ENCODE data around the gene SLC25A22.

SLC25A22 gene

DNA sequence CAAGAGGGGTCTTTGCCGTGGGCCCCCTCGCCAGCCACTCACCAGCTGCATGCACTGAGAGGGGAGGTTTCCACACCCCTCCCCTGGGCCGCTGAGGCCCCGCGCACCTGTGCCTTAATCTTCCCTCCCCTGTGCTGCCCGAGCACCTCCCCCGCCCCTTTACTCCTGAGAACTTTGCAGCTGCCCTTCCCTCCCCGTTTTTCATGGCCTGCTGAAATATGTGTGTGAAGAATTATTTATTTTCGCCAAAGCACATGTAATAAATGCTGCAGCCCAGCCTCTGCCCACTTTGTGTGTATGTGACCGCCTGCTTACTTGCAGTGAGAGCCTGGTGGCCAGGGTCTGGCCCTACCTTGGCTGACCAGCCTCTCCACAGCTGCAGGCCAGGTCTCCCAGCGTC, 26.9 kb upstream of the SLC25A22 start:
- peaks cover 25 to 48% of the 10 kb centered on the region in 2 experiments for H3K36me3 ChIP-seq (ENCODE audit: control insufficient read depth in 1 of 2, insufficient read depth in 2 of 2, low read depth in 1 of 2, low read length in 2 of 2)
- H3K4ac ChIP-seq (ENCODE audit: low read depth in 1 of 2, low read length in 2 of 2), result no peak overlapping the region
- H4K8ac ChIP-seq (ENCODE audit: low read length), result no peak overlapping the region
- no peak overlapping the region for H3K4me2 ChIP-seq (ENCODE audit: low read length, poor library complexity, severe bottlenecking)
- H3K27ac ChIP-seq (ENCODE audit: low read length, poor library complexity, severe bottlenecking), result no peak overlapping the region
- H2BK12ac ChIP-seq (ENCODE audit: low read length in 2 of 2), result no peak overlapping the region
- H3K14ac ChIP-seq (ENCODE audit: low read length in 2 of 2), result no peak overlapping the region
- peaks cover 0 to 17% of the 10 kb centered on the region in 2 experiments for H3K27me3 ChIP-seq (ENCODE audit: control insufficient read depth in 1 of 2, insufficient read depth in 1 of 2, low read length in 2 of 2)
- 88% methylated on average over 11 of the region's 11 CpGs for WGBS
- H2AFZ ChIP-seq (ENCODE audit: low read depth, low read length), result no peak overlapping the region
- DNase-seq, result no peak
- H4K91ac ChIP-seq (ENCODE audit: low read length), result no peak overlapping the region
- no peak overlapping the region for H2AK5ac ChIP-seq (ENCODE audit: low read length, severe bottlenecking)
- no peaks in the 10 kb centered on the region for H3K9me3 ChIP-seq (ENCODE audit: control insufficient read depth, low read length)
- no peak overlapping the region for H3K18ac ChIP-seq (ENCODE audit: low read depth in 1 of 2, low read length in 2 of 2)
- peaks cover 67% of the 10 kb centered on the region for H3K4me1 ChIP-seq (ENCODE audit: control insufficient read depth, insufficient read depth, low read depth, low read length)
- peaks cover 20% of the 10 kb centered on the region for H3K79me1 ChIP-seq (replicated peaks; ENCODE audit: low read length, poor library complexity, severe bottlenecking)
- no peak overlapping the region for H2BK15ac ChIP-seq (ENCODE audit: low read depth, poor library complexity, severe bottlenecking)
- no peak overlapping the region for H3K23ac ChIP-seq (ENCODE audit: low read length in 2 of 2)
- H2BK120ac ChIP-seq (ENCODE audit: low read depth, low read length), result no peak overlapping the region
- no peak overlapping the region for H2BK5ac ChIP-seq (ENCODE audit: low read depth, low read length, poor library complexity, severe bottlenecking)
- H3K4me3 ChIP-seq (ENCODE audit: insufficient read depth in 1 of 2, low read depth in 1 of 2, low read length in 2 of 2), result no peak overlapping the region
- H3K9ac ChIP-seq (ENCODE audit: low read length), result no peak overlapping the region

DNA sequence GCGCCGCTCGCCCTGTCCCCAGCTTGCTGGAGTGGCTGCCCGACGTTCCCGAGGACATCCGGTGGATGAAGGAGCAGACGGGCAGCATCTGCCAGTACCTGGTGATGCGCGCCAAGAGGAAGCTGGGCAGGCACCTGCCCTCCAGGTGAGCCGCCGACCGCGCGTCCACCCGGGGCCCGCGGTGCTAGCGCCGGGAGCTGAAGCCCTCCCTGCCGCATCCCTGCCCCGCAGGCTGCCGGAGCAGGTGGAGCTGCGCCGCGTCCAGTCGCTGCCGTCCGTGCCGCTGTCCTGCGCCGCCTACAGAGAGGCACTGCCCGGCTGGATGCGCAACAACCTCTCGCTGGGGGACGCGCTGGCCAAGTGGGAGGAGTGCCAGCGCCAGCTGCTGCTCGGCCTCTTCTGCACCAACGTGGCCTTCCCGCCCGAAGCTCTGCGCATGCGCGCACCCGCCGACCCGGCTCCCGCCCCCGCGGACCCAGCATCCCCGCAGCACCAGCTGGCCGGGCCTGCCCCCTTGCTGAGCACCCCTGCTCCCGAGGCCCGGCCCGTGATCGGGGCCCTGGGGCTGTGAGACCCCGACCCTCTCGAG, 26.3 kb upstream of the SLC25A22 start:
- Histone ChIP-seq H3K79me1 (replicated peaks; ENCODE audit: low read length, poor library complexity, severe bottlenecking) (peaks cover 20% of the 10 kb centered on the region), H3K4me2 (ENCODE audit: low read length, poor library complexity, severe bottlenecking) (no peak overlapping the region), H3K9ac (ENCODE audit: low read length) (no peak overlapping the region), H3K4ac (ENCODE audit: low read depth in 1 of 2, low read length in 2 of 2) (no peak overlapping the region), H2BK15ac (ENCODE audit: low read depth, poor library complexity, severe bottlenecking) (no peak overlapping the region), H3K27ac (ENCODE audit: low read length, poor library complexity, severe bottlenecking) (no peak overlapping the region), H4K8ac (ENCODE audit: low read length) (no peak overlapping the region), H3K36me3 (ENCODE audit: control insufficient read depth in 1 of 2, insufficient read depth in 2 of 2, low read depth in 1 of 2, low read length in 2 of 2) (peaks cover 25 to 48% of the 10 kb centered on the region in 2 experiments), H3K4me1 (ENCODE audit: control insufficient read depth, insufficient read depth, low read depth, low read length) (peaks cover 62% of the 10 kb centered on the region), H4K91ac (ENCODE audit: low read length) (peak overlapping the region; percentile 60), H2BK12ac (ENCODE audit: low read length in 2 of 2) (no peak overlapping the region), H2BK5ac (ENCODE audit: low read depth, low read length, poor library complexity, severe bottlenecking) (no peak overlapping the region), H3K9me3 (ENCODE audit: control insufficient read depth, low read length) (no peaks in the 10 kb centered on the region), H3K18ac (ENCODE audit: low read depth in 1 of 2, low read length in 2 of 2) (no peak overlapping the region), H2AFZ (ENCODE audit: low read depth, low read length) (no peak overlapping the region), H3K23ac (ENCODE audit: low read length in 2 of 2) (no peak overlapping the region), H3K27me3 (ENCODE audit: control insufficient read depth in 1 of 2, insufficient read depth in 1 of 2, low read length in 2 of 2) (peaks cover 0 to 17% of the 10 kb centered on the region in 2 experiments), H3K14ac (ENCODE audit: low read length in 2 of 2) (no peak overlapping the region), H3K4me3 (ENCODE audit: insufficient read depth in 1 of 2, low read depth in 1 of 2, low read length in 2 of 2) (no peak overlapping the region), H2BK120ac (ENCODE audit: low read depth, low read length) (no peak overlapping the region), H2AK5ac (ENCODE audit: low read length, severe bottlenecking) (no peak overlapping the region)
- DNase-seq, result no peak
- WGBS, result 97% methylated on average over 56 of the region's 59 CpGs

DNA sequence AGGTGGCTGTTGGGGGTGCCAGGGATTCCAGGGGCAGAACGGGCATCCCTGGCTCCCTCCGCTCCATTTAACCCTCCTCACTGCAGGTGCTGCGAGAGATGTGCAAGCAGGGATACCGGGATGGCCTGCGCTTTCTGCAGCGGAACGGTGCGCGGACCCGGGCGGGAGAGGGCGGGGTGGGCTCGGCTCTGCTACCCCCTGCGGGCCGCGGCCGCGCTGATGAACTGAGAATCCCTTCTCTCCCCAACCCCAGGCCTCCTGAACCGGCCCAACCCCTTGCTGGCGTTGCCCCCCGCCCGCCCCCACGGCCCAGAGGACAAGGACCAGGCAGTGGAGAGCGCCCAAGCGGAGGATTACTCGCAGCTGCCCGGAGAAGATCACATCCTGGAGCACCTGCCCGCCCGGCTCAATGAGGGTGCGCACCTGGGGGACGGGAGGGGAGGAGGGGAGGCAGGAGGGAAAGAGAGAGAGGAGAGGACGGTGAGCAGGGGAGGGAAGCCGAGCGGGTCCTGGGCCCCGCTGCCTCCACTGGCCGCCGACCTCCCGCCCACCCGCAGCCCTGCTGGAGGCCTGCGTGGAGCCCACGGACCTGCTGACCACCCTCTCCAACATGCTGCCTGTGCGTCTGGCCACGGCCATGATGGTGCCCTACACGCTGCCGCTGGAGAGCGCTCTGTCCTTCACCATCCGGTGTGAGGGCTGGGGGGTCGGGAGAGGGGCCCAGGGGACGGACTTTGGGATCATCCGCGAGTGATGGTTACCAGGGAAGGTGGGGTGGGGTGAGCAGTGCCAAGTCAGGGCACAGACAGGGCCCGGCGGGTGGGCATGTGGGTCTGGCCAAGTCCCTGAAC, 25.6 kb upstream of the SLC25A22 start:
- no peak overlapping the region for H3K18ac ChIP-seq (ENCODE audit: low read depth in 1 of 2, low read length in 2 of 2)
- no peaks in the 10 kb centered on the region for H3K9me3 ChIP-seq (ENCODE audit: control insufficient read depth, low read length)
- H3K36me3 ChIP-seq (ENCODE audit: control insufficient read depth in 1 of 2, insufficient read depth in 2 of 2, low read depth in 1 of 2, low read length in 2 of 2), result peaks cover 25 to 48% of the 10 kb centered on the region in 2 experiments
- H3K4me2 ChIP-seq (ENCODE audit: low read length, poor library complexity, severe bottlenecking), result no peak overlapping the region
- peak overlapping the region; percentile 37 for H2BK15ac ChIP-seq (ENCODE audit: low read depth, poor library complexity, severe bottlenecking)
- no peak overlapping the region for H3K23ac ChIP-seq (ENCODE audit: low read length in 2 of 2)
- DNase-seq, result no peak
- no peak overlapping the region for H3K14ac ChIP-seq (ENCODE audit: low read length in 2 of 2)
- peaks cover 60% of the 10 kb centered on the region for H3K4me1 ChIP-seq (ENCODE audit: control insufficient read depth, insufficient read depth, low read depth, low read length)
- no peak overlapping the region for H2BK120ac ChIP-seq (ENCODE audit: low read depth, low read length)
- H2AK5ac ChIP-seq (ENCODE audit: low read length, severe bottlenecking), result no peak overlapping the region
- no peak overlapping the region for H2AFZ ChIP-seq (ENCODE audit: low read depth, low read length)
- peak overlapping the region; percentile 60 for H4K91ac ChIP-seq (ENCODE audit: low read length)
- H3K27me3 ChIP-seq (ENCODE audit: control insufficient read depth in 1 of 2, insufficient read depth in 1 of 2, low read length in 2 of 2), result peaks cover 0 to 14% of the 10 kb centered on the region in 2 experiments
- H2BK5ac ChIP-seq (ENCODE audit: low read depth, low read length, poor library complexity, severe bottlenecking), result no peak overlapping the region
- peaks cover 20% of the 10 kb centered on the region for H3K79me1 ChIP-seq (replicated peaks; ENCODE audit: low read length, poor library complexity, severe bottlenecking)
- H3K4ac ChIP-seq (ENCODE audit: low read depth in 1 of 2, low read length in 2 of 2), result no peak overlapping the region
- no peak overlapping the region for H3K4me3 ChIP-seq (ENCODE audit: insufficient read depth in 1 of 2, low read depth in 1 of 2, low read length in 2 of 2)
- 96% methylated on average over 47 of the region's 53 CpGs for WGBS
- no peak overlapping the region for H4K8ac ChIP-seq (ENCODE audit: low read length)
- no peak overlapping the region for H2BK12ac ChIP-seq (ENCODE audit: low read length in 2 of 2)
- no peak overlapping the region for H3K27ac ChIP-seq (ENCODE audit: low read length, poor library complexity, severe bottlenecking)
- no peak overlapping the region for H3K9ac ChIP-seq (ENCODE audit: low read length)
